HepG2 (cell line): ENCODE data around the gene IGIP. TPM values are rescaled to one million over a fixed set of nuclear protein-coding genes. Genes with fewer than 3 reads are reported as not detected.

Experiments used
- ATF1 ChIP-seq: IDR thresholded peaks from 2 replicates; pipeline ENCODE4 v1.6.1; 2016; ENCODE audit warnings: mild to moderate bottlenecking, control low read depth
- FLYWCH1 ChIP-seq: sonication (generic); formaldehyde crosslinking; IDR thresholded peaks from 2 replicates; pipeline ENCODE4 v1.8.1; 2023; ENCODE audit warnings: mild to moderate bottlenecking, missing genetic modification reagents
- FOXM1 ChIP-seq: sonication (generic); formaldehyde crosslinking; IDR thresholded peaks from 2 replicates; pipeline ENCODE4 v1.5.0; 2020; ENCODE audit warnings: missing genetic modification reagents
- KAT2B ChIP-seq: fragments of 150-350 bp; IDR thresholded peaks from 2 replicates; pipeline ENCODE4 v1.6.1; 2014; ENCODE audit warnings: low read depth, low read length, borderline replicate concordance
- SAP130 ChIP-seq: IDR thresholded peaks from 2 replicates; pipeline ENCODE4 v1.6.1; 2016; ENCODE audit warnings: low read depth
- SRF ChIP-seq: IDR thresholded peaks from 2 replicates; pipeline ENCODE4 v1.6.1; 2011; ENCODE audit warnings: mild to moderate bottlenecking, low read depth, low read length, moderate library complexity
- SRSF1 ChIP-seq: fragments of 200-400 bp; formaldehyde crosslinking; optimal IDR thresholded peaks from 2 replicates; pipeline ENCODE3; 2017; ENCODE audit warnings: mild to moderate bottlenecking, low read depth, low read length, moderate library complexity
- ZNF530 ChIP-seq: sonication (generic); formaldehyde crosslinking; IDR thresholded peaks from 2 replicates; pipeline ENCODE4 v1.5.0; 2020; ENCODE audit warnings: low read depth, mild to moderate bottlenecking, missing genetic modification reagents
- ZNF598 ChIP-seq: sonication (generic); formaldehyde crosslinking; IDR thresholded peaks from 2 replicates; pipeline ENCODE4 v1.5.1; 2020; ENCODE audit warnings: mild to moderate bottlenecking, missing genetic modification reagents, borderline replicate concordance
- polyA plus RNA-seq, 8 experiments: library from polyadenylated mRNA; depleted of rRNA in 3 of 8; stranded (reverse) in 7 of 8; unstranded in 1 of 8; fragments of >200 nt; fragmentation: Illumina TruSeq in 4 of 8; extraction: Trizol in 4 of 8; gene quantifications; 2 replicates each; pipeline versions ENCODE4 v1.2.1 to v1.2.3, GENCODE V29; 2011 to 2016; ENCODE audit warnings: low read depth in 4 of 8, missing spikeins in 1 of 8, mixed read lengths in 1 of 8; ENCODE audit not compliant: insufficient read depth in 1 of 8
- total RNA-seq, 5 experiments: library from RNA; depleted of rRNA; stranded (reverse); fragments of >200 nt; fragmentation: Illumina TruSeq; extraction: Trizol; gene quantifications; 2 replicates each; pipeline ENCODE4 v1.2.3, GENCODE V29; 2016; ENCODE audit warnings: low read depth in 1 of 5
- TF ChIP-seq, protein P1 (sequence below): sonication (generic); formaldehyde crosslinking; IDR thresholded peaks from 2 replicates; pipeline ENCODE4 v1.4.0; 2020; ENCODE audit warnings: missing genetic modification reagents, borderline replicate concordance
- TF ChIP-seq, protein P2 (sequence below): IDR thresholded peaks from 2 replicates; pipeline ENCODE4 v1.6.1; 2016; ENCODE audit warnings: low read depth, missing genetic modification reagents, missing compliant biosample characterization
- TF ChIP-seq, protein P3 (sequence below): IDR thresholded peaks from 2 replicates; pipeline ENCODE4 v1.6.1; 2016; ENCODE audit warnings: mild to moderate bottlenecking
- TF ChIP-seq, protein P4 (sequence below): sonication (generic); formaldehyde crosslinking; IDR thresholded peaks from 2 replicates; pipeline ENCODE4 v1.8.1; 2023; ENCODE audit warnings: mild to moderate bottlenecking, missing genetic modification reagents
- TF ChIP-seq, protein P5 (sequence below): sonication (generic); formaldehyde crosslinking; IDR thresholded peaks from 2 replicates; pipeline ENCODE4 v1.4.0; 2020; ENCODE audit warnings: missing genetic modification reagents; ENCODE audit errors: not compliant biosample characterization
- TF ChIP-seq, protein P6 (sequence below): sonication (generic); formaldehyde crosslinking; IDR thresholded peaks from 2 replicates; pipeline ENCODE4 v1.4.0; 2020; ENCODE audit warnings: missing genetic modification reagents, borderline replicate concordance

The IGIP gene
- total and polyA plus RNA-seq, 2 of the 13 experiments (the other 11 are each of a cell fraction or from before 2014, with no cell fraction given): 1.7 to 2.1 TPM

DNA sequence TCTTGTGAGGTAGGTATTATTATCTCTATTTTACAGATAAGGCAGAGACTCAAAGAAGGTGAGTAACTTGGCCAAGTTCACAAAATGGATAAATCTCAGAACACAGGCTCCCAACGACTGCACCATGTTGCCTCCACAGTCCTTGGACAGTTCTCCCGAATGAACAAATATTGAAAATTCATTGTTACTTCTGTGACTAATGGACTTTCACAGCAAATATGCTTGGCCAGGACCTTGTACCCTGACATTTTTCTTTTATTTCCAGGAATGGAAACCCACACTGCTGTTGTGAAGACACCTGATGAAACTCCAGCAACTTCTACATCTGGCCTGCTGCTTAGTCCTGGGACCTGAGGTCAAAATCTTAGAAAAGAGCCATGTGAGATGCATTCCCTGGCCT lies 46.7 kb downstream of the IGIP start (continued):
- TF ChIP-seq, protein P1, sequence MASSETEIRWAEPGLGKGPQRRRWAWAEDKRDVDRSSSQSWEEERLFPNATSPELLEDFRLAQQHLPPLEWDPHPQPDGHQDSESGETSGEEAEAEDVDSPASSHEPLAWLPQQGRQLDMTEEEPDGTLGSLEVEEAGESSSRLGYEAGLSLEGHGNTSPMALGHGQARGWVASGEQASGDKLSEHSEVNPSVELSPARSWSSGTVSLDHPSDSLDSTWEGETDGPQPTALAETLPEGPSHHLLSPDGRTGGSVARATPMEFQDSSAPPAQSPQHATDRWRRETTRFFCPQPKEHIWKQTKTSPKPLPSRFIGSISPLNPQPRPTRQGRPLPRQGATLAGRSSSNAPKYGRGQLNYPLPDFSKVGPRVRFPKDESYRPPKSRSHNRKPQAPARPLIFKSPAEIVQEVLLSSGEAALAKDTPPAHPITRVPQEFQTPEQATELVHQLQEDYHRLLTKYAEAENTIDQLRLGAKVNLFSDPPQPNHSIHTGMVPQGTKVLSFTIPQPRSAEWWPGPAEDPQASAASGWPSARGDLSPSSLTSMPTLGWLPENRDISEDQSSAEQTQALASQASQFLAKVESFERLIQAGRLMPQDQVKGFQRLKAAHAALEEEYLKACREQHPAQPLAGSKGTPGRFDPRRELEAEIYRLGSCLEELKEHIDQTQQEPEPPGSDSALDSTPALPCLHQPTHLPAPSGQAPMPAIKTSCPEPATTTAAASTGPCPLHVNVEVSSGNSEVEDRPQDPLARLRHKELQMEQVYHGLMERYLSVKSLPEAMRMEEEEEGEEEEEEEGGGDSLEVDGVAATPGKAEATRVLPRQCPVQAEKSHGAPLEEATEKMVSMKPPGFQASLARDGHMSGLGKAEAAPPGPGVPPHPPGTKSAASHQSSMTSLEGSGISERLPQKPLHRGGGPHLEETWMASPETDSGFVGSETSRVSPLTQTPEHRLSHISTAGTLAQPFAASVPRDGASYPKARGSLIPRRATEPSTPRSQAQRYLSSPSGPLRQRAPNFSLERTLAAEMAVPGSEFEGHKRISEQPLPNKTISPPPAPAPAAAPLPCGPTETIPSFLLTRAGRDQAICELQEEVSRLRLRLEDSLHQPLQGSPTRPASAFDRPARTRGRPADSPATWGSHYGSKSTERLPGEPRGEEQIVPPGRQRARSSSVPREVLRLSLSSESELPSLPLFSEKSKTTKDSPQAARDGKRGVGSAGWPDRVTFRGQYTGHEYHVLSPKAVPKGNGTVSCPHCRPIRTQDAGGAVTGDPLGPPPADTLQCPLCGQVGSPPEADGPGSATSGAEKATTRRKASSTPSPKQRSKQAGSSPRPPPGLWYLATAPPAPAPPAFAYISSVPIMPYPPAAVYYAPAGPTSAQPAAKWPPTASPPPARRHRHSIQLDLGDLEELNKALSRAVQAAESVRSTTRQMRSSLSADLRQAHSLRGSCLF (CRISPR knock-in tag): no peak
- TF ChIP-seq, protein P2, sequence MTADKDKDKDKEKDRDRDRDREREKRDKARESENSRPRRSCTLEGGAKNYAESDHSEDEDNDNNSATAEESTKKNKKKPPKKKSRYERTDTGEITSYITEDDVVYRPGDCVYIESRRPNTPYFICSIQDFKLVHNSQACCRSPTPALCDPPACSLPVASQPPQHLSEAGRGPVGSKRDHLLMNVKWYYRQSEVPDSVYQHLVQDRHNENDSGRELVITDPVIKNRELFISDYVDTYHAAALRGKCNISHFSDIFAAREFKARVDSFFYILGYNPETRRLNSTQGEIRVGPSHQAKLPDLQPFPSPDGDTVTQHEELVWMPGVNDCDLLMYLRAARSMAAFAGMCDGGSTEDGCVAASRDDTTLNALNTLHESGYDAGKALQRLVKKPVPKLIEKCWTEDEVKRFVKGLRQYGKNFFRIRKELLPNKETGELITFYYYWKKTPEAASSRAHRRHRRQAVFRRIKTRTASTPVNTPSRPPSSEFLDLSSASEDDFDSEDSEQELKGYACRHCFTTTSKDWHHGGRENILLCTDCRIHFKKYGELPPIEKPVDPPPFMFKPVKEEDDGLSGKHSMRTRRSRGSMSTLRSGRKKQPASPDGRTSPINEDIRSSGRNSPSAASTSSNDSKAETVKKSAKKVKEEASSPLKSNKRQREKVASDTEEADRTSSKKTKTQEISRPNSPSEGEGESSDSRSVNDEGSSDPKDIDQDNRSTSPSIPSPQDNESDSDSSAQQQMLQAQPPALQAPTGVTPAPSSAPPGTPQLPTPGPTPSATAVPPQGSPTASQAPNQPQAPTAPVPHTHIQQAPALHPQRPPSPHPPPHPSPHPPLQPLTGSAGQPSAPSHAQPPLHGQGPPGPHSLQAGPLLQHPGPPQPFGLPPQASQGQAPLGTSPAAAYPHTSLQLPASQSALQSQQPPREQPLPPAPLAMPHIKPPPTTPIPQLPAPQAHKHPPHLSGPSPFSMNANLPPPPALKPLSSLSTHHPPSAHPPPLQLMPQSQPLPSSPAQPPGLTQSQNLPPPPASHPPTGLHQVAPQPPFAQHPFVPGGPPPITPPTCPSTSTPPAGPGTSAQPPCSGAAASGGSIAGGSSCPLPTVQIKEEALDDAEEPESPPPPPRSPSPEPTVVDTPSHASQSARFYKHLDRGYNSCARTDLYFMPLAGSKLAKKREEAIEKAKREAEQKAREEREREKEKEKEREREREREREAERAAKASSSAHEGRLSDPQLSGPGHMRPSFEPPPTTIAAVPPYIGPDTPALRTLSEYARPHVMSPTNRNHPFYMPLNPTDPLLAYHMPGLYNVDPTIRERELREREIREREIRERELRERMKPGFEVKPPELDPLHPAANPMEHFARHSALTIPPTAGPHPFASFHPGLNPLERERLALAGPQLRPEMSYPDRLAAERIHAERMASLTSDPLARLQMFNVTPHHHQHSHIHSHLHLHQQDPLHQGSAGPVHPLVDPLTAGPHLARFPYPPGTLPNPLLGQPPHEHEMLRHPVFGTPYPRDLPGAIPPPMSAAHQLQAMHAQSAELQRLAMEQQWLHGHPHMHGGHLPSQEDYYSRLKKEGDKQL (CRISPR knock-in tag): no peak
- TF ChIP-seq SRF (no peak), SRSF1 (no peak), ATF1 (CRISPR knock-in tag) (0 out of 2 replicates have a peak, but pooled peaks have one; percentile 24), FLYWCH1 (CRISPR knock-in tag) (no peak), ZNF598 (CRISPR knock-in tag) (no peak), KAT2B (no peak), FOXM1 (no peak), ZNF530 (no peak), SAP130 (CRISPR knock-in tag) (peak; percentile 59)
- TF ChIP-seq, protein P3, sequence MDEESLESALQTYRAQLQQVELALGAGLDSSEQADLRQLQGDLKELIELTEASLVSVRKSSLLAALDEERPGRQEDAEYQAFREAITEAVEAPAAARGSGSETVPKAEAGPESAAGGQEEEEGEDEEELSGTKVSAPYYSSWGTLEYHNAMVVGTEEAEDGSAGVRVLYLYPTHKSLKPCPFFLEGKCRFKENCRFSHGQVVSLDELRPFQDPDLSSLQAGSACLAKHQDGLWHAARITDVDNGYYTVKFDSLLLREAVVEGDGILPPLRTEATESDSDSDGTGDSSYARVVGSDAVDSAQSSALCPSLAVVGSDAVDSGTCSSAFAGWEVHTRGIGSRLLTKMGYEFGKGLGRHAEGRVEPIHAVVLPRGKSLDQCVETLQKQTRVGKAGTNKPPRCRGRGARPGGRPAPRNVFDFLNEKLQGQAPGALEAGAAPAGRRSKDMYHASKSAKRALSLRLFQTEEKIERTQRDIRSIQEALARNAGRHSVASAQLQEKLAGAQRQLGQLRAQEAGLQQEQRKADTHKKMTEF: no peak
- TF ChIP-seq, protein P4, sequence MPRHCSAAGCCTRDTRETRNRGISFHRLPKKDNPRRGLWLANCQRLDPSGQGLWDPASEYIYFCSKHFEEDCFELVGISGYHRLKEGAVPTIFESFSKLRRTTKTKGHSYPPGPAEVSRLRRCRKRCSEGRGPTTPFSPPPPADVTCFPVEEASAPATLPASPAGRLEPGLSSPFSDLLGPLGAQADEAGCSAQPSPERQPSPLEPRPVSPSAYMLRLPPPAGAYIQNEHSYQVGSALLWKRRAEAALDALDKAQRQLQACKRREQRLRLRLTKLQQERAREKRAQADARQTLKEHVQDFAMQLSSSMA (CRISPR knock-in tag): no peak
- TF ChIP-seq, protein P5, sequence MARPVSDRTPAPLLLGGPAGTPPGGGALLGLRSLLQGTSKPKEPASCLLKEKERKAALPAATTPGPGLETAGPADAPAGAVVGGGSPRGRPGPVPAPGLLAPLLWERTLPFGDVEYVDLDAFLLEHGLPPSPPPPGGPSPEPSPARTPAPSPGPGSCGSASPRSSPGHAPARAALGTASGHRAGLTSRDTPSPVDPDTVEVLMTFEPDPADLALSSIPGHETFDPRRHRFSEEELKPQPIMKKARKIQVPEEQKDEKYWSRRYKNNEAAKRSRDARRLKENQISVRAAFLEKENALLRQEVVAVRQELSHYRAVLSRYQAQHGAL (CRISPR knock-in tag): no peak
- TF ChIP-seq, protein P6, sequence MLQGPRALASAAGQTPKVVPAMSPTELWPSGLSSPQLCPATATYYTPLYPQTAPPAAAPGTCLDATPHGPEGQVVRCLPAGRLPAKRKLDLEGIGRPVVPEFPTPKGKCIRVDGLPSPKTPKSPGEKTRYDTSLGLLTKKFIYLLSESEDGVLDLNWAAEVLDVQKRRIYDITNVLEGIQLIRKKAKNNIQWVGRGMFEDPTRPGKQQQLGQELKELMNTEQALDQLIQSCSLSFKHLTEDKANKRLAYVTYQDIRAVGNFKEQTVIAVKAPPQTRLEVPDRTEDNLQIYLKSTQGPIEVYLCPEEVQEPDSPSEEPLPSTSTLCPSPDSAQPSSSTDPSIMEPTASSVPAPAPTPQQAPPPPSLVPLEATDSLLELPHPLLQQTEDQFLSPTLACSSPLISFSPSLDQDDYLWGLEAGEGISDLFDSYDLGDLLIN: no peak
